Measurements from ENCODE around the gene HOXA1.

HOXA1 gene

DNA sequence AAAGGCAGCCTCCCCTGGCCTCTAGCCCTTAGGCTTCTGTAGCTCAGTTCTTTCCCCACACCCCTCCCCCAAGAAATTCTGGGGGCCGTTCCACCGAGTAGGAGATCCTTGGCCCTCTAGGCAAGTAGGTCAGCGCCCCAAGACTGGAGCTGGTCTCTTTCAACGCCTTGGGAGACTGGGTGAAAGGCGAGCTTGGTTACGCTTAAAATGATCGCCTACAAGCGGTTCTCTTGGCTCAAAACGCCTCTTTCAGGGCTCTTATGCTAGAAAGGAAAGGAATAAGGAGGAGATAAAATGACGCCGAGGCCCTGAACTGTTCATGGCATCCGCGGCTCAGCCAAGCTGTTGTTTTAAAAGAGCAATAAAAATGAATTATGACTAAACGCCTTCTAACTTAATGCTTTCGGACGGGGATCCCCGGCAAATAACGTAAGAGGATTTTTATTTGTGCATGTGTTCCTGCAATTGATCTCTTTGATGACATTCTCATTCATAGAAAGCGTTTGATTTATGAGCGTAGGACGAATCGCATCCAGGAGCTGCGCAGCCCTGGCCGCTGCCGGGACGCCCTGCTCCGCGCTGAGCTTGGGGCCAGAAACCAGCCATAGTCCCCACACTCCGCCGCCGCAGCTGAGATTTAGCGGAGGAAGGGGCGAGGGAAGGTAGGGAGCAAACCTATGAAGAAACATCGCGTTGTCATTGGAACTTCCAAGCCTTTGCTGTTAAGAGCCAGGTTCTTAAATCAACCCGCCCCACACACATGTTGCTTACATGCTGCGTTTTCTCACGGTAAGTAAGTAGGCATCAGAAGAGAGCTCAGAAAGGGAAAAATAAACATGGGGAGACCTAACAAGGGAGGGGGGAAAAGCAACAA lies 3.0 kb upstream of the HOXA1 start (continued):
- peak; percentile 98 for TF ChIP-seq SCRT2 (tag by site-specific recombination; IDR thresholded peaks at IDR 0.05)
- TF ChIP-seq KLF10 (tag by site-specific recombination; IDR thresholded peaks at IDR 0.05): peak; percentile 82
- no peak for TF ChIP-seq ZNF792 (tag by site-specific recombination; IDR thresholded peaks at IDR 0.05)
- TF ChIP-seq, protein P1, sequence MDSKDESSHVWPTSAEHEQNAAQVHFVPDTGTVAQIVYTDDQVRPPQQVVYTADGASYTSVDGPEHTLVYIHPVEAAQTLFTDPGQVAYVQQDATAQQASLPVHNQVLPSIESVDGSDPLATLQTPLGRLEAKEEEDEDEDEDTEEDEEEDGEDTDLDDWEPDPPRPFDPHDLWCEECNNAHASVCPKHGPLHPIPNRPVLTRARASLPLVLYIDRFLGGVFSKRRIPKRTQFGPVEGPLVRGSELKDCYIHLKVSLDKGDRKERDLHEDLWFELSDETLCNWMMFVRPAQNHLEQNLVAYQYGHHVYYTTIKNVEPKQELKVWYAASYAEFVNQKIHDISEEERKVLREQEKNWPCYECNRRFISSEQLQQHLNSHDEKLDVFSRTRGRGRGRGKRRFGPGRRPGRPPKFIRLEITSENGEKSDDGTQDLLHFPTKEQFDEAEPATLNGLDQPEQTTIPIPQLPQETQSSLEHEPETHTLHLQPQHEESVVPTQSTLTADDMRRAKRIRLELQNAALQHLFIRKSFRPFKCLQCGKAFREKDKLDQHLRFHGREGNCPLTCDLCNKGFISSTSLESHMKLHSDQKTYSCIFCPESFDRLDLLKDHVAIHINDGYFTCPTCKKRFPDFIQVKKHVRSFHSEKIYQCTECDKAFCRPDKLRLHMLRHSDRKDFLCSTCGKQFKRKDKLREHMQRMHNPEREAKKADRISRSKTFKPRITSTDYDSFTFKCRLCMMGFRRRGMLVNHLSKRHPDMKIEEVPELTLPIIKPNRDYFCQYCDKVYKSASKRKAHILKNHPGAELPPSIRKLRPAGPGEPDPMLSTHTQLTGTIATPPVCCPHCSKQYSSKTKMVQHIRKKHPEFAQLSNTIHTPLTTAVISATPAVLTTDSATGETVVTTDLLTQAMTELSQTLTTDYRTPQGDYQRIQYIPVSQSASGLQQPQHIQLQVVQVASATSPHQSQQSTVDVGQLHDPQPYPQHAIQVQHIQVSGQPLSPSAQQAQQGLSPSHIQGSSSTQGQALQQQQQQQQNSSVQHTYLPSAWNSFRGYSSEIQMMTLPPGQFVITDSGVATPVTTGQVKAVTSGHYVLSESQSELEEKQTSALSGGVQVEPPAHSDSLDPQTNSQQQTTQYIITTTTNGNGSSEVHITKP (tag by site-specific recombination; IDR thresholded peaks at IDR 0.05): peak; percentile 21; the same call in 1 of the 2 replicates
- TF ChIP-seq, protein P2, sequence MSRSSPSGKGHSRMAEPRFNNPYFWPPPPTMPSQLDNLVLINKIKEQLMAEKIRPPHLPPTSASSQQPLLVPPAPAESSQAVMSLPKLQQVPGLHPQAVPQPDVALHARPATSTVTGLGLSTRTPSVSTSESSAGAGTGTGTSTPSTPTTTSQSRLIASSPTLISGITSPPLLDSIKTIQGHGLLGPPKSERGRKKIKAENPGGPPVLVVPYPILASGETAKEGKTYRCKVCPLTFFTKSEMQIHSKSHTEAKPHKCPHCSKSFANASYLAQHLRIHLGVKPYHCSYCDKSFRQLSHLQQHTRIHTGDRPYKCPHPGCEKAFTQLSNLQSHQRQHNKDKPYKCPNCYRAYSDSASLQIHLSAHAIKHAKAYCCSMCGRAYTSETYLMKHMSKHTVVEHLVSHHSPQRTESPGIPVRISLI (tag by site-specific recombination; IDR thresholded peaks at IDR 0.05): no peak
- no peak for TF ChIP-seq RBAK (tag by site-specific recombination; IDR thresholded peaks at IDR 0.05)
- no peak for TF ChIP-seq KLF8 (tag by site-specific recombination; IDR thresholded peaks at IDR 0.05)
- TF ChIP-seq, protein P3, sequence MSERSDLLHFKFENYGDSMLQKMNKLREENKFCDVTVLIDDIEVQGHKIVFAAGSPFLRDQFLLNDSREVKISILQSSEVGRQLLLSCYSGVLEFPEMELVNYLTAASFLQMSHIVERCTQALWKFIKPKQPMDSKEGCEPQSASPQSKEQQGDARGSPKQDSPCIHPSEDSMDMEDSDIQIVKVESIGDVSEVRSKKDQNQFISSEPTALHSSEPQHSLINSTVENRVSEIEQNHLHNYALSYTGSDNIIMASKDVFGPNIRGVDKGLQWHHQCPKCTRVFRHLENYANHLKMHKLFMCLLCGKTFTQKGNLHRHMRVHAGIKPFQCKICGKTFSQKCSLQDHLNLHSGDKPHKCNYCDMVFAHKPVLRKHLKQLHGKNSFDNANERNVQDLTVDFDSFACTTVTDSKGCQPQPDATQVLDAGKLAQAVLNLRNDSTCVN (tag by site-specific recombination; optimal IDR thresholded peaks at IDR 0.05): peak; percentile 29
- TF ChIP-seq ZNF10 (tag by site-specific recombination; IDR thresholded peaks at IDR 0.05): no peak
- no peak for TF ChIP-seq YY2 (tag by site-specific recombination; IDR thresholded peaks at IDR 0.05)
- TF ChIP-seq ZBTB20 (tag by site-specific recombination; IDR thresholded peaks at IDR 0.05): peak; percentile 70

DNA sequence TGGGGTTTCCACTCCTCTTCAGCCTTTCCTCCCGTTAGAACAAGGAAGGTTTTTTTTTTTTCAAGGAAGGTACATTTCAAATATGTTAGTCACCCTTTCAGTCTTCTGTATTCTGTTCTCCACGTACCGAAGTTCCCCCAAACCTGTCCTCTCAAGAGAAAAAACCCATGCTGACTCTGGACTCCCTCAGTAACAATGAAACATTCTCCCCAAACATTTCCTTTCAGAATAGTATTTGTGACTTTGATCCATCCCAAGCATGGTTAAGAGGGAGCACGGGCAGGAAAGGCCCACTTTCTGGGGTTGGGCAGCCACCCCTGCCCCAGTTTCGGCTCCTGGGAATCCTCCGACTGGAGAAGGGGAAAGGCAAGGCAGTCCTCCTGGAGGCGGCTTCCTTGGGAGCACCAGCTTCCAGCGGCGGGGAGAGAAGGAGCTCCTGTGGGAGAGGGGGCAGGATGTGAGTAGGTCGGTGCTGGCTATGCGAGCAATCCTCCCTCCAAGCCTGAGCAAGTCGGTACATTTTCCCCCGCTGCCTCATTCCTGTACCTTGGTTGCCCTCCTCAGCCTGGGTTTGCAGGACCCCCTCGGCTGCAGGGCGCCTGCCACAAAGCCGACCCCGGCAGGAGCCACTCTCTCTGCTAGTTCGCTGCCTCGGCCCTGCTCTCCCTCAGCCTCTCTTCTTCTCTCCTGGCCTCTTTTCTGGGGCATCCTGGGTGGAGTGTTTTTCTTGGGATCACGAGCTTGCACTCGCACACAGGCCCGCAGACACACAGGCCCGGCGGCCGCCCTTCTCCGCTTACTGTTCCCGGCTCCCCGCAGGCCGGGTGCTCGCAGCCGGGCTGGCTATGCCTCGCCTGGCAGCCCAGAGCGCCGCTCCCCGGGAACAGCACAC lies 2.1 kb upstream of the HOXA1 start:
- H3K4me1 ChIP-seq (ENCODE audit: control insufficient read depth, insufficient read depth, low read length): peaks cover 23% of the 10 kb centered on the region
- ChIA-PET POLR2A (interaction anchor here (0.8 to 4.3 kb wide), 9 partner anchors 12 to 402 kb away, joined by 3 to 32 read pairs (median 4); partner anchors contain the start of genes HOXA4, HOXA5 and SKAP2), CTCF (interaction anchor here (0.6 to 2.0 kb wide), 4 partner anchors 8 to 736 kb away, joined by 4 to 11 read pairs (median 4); no protein-coding TSS in a partner anchor)
- H3K4me3 ChIP-seq (ENCODE audit: low read depth, low read length): peak overlapping the region; percentile 77; the same call in 1 of the 2 replicates
- H3K9me3 ChIP-seq (ENCODE audit: control insufficient read depth, insufficient read depth, low read depth, low read length): no peaks in the 10 kb centered on the region
- H3K36me3 ChIP-seq (ENCODE audit: control insufficient read depth in 2 of 2, insufficient read depth in 1 of 2, low read length in 2 of 2): peaks cover 12 to 28% of the 10 kb centered on the region in 2 experiments
- peak overlapping the region; percentile 25; the same call in 1 of the 2 replicates for H3K27ac ChIP-seq (ENCODE audit: extremely low read depth, low read depth, low read length)
- peak; percentile 59; the same call in 1 of the 2 replicates for TF ChIP-seq ZFP37 (tag by site-specific recombination; IDR thresholded peaks at IDR 0.05)
- TF ChIP-seq TRIM28 (IDR thresholded peaks at IDR 0.05; ENCODE audit: borderline replicate concordance, low read length): no peak
- TF ChIP-seq SP2 (tag by site-specific recombination; IDR thresholded peaks at IDR 0.05): peak; percentile 29; the same call in 1 of the 2 replicates
- no peak for TF ChIP-seq ZNF664 (tag by site-specific recombination; IDR thresholded peaks at IDR 0.05)
- TF ChIP-seq GLIS2 (tag by site-specific recombination; IDR thresholded peaks at IDR 0.05): peak; percentile 70; the same call in 1 of the 2 replicates
- peak; percentile 42; the same call in 1 of the 2 replicates for TF ChIP-seq IKZF3 (tag by site-specific recombination; IDR thresholded peaks at IDR 0.05)
- no peak for TF ChIP-seq ZSCAN30 (tag by site-specific recombination; IDR thresholded peaks at IDR 0.05)
- TF ChIP-seq ZBTB17 (tag by site-specific recombination; IDR thresholded peaks at IDR 0.05): 0 out of 2 replicates have a peak, but pooled peaks have one; percentile 2
- TF ChIP-seq, protein P4, sequence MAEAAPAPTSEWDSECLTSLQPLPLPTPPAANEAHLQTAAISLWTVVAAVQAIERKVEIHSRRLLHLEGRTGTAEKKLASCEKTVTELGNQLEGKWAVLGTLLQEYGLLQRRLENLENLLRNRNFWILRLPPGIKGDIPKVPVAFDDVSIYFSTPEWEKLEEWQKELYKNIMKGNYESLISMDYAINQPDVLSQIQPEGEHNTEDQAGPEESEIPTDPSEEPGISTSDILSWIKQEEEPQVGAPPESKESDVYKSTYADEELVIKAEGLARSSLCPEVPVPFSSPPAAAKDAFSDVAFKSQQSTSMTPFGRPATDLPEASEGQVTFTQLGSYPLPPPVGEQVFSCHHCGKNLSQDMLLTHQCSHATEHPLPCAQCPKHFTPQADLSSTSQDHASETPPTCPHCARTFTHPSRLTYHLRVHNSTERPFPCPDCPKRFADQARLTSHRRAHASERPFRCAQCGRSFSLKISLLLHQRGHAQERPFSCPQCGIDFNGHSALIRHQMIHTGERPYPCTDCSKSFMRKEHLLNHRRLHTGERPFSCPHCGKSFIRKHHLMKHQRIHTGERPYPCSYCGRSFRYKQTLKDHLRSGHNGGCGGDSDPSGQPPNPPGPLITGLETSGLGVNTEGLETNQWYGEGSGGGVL (tag by site-specific recombination; IDR thresholded peaks at IDR 0.05): peak; percentile 50; the same call in 1 of the 2 replicates
- no peak for TF ChIP-seq ZNF510 (tag by site-specific recombination; IDR thresholded peaks at IDR 0.05; ENCODE audit: insufficient replicate concordance)
- TF ChIP-seq, protein P5, sequence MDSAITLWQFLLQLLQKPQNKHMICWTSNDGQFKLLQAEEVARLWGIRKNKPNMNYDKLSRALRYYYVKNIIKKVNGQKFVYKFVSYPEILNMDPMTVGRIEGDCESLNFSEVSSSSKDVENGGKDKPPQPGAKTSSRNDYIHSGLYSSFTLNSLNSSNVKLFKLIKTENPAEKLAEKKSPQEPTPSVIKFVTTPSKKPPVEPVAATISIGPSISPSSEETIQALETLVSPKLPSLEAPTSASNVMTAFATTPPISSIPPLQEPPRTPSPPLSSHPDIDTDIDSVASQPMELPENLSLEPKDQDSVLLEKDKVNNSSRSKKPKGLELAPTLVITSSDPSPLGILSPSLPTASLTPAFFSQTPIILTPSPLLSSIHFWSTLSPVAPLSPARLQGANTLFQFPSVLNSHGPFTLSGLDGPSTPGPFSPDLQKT (IDR thresholded peaks at IDR 0.05; ENCODE audit: borderline replicate concordance, low read depth, low read length): no peak
- peak; percentile 97 for TF ChIP-seq ZNF335 (tag by site-specific recombination; conservative IDR thresholded peaks at IDR 0.05)
- TF ChIP-seq ZNF600 (tag by site-specific recombination; IDR thresholded peaks at IDR 0.05): no peak
- TF ChIP-seq ZNF830 (tag by site-specific recombination; IDR thresholded peaks at IDR 0.05; ENCODE audit: low read depth): no peak

Data from HEK293 (cell line).